Measurements from ENCODE around the gene MAPK14.

- TF ChIP-seq, protein P1, sequence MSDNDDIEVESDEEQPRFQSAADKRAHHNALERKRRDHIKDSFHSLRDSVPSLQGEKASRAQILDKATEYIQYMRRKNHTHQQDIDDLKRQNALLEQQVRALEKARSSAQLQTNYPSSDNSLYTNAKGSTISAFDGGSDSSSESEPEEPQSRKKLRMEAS (IDR thresholded peaks at IDR 0.05; ENCODE audit: low read depth, low read length) = peak; percentile 73; the same call in 1 of the 2 replicates
- TF ChIP-seq SPI1 (IDR thresholded peaks at IDR 0.05; ENCODE audit: borderline replicate concordance, insufficient read depth, low read depth, low read length) (no peak), CEBPB (IDR thresholded peaks at IDR 0.05; ENCODE audit: borderline replicate concordance in 1 of 2, low read depth in 2 of 2, low read length in 2 of 2) (no peak), POLR2A (IDR thresholded peaks at IDR 0.05; ENCODE audit: low read depth, low read length) (peak; percentile 68), E2F4 (IDR thresholded peaks at IDR 0.05; ENCODE audit: low read depth, low read length) (no peak), EP300 (IDR thresholded peaks at IDR 0.05; ENCODE audit: borderline replicate concordance in 1 of 2, control insufficient read depth in 1 of 2, low read depth in 2 of 2, low read length in 2 of 2) (no peak), MXI1 (IDR thresholded peaks at IDR 0.05; ENCODE audit: low read depth, low read length) (no peak), EZH2 (IDR thresholded peaks at IDR 0.05; ENCODE audit: borderline replicate concordance, control insufficient read depth, low read depth, low read length) (no peak), TAF1 (IDR thresholded peaks at IDR 0.05; ENCODE audit: borderline replicate concordance, low read depth, low read length) (no peak), IKZF2 (IDR thresholded peaks at IDR 0.05) (no peak; a peak in 1 of 4 replicates), ZNF24 (IDR thresholded peaks at IDR 0.05) (no peak)
- TF ChIP-seq, protein P2, sequence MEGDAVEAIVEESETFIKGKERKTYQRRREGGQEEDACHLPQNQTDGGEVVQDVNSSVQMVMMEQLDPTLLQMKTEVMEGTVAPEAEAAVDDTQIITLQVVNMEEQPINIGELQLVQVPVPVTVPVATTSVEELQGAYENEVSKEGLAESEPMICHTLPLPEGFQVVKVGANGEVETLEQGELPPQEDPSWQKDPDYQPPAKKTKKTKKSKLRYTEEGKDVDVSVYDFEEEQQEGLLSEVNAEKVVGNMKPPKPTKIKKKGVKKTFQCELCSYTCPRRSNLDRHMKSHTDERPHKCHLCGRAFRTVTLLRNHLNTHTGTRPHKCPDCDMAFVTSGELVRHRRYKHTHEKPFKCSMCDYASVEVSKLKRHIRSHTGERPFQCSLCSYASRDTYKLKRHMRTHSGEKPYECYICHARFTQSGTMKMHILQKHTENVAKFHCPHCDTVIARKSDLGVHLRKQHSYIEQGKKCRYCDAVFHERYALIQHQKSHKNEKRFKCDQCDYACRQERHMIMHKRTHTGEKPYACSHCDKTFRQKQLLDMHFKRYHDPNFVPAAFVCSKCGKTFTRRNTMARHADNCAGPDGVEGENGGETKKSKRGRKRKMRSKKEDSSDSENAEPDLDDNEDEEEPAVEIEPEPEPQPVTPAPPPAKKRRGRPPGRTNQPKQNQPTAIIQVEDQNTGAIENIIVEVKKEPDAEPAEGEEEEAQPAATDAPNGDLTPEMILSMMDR (IDR thresholded peaks at IDR 0.05 in 2 of 3, conservative IDR thresholded peaks at IDR 0.05 in 1 of 3; ENCODE audit: control insufficient read depth in 2 of 3, extremely low read depth in 1 of 3, insufficient read depth in 1 of 3, low read depth in 3 of 3, low read length in 3 of 3) = peak; percentile 4 to 27 (median 22); a peak in 3 of 6 replicates
- TF ChIP-seq, protein P3, sequence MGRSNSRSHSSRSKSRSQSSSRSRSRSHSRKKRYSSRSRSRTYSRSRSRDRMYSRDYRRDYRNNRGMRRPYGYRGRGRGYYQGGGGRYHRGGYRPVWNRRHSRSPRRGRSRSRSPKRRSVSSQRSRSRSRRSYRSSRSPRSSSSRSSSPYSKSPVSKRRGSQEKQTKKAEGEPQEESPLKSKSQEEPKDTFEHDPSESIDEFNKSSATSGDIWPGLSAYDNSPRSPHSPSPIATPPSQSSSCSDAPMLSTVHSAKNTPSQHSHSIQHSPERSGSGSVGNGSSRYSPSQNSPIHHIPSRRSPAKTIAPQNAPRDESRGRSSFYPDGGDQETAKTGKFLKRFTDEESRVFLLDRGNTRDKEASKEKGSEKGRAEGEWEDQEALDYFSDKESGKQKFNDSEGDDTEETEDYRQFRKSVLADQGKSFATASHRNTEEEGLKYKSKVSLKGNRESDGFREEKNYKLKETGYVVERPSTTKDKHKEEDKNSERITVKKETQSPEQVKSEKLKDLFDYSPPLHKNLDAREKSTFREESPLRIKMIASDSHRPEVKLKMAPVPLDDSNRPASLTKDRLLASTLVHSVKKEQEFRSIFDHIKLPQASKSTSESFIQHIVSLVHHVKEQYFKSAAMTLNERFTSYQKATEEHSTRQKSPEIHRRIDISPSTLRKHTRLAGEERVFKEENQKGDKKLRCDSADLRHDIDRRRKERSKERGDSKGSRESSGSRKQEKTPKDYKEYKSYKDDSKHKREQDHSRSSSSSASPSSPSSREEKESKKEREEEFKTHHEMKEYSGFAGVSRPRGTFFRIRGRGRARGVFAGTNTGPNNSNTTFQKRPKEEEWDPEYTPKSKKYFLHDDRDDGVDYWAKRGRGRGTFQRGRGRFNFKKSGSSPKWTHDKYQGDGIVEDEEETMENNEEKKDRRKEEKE (IDR thresholded peaks at IDR 0.05) = no peak
These were observed 103.3 kb downstream of the MAPK14 start for GRCh38 chr6:36130667-36131510.
